Measurements from ENCODE around the gene NPAT.

NPAT gene

GRCh38 chr11:108122166-108122628 is 100.2 kb downstream of the NPAT start:
- TF ChIP-seq CTCF (IDR thresholded peaks at IDR 0.05), result no peak

GRCh38 chr11:108121274-108122155 is 100.9 kb downstream of the NPAT start, which contains the start of gene ACAT1:
Gene ACAT1 (plus strand): TSS chr11:108121567. CDS start chr11:108121607, 40 bp downstream.
- no peak for TF ChIP-seq CTCF (IDR thresholded peaks at IDR 0.05)

- peak; percentile 71; the same call in 1 of the 2 replicates for TF ChIP-seq CTCF (IDR thresholded peaks at IDR 0.05)
Measured at GRCh38 chr11:108117746-108118371, 104.6 kb downstream of the NPAT start.

GRCh38 chr11:108115500-108116140 is 106.8 kb downstream of the NPAT start:
- no peak for TF ChIP-seq CTCF (IDR thresholded peaks at IDR 0.05)

- no peak for TF ChIP-seq CTCF (IDR thresholded peaks at IDR 0.05)
Measured at GRCh38 chr11:108112057-108112456, 110.4 kb downstream of the NPAT start.

- TF ChIP-seq CTCF (IDR thresholded peaks at IDR 0.05), result no peak
Measured at GRCh38 chr11:108111126-108111525, 111.3 kb downstream of the NPAT start.

Measured in LNCAP (cell line).